HEK293 (cell line): ENCODE results near the gene NKAP.
A peak's percentile ranks its signal among the peaks of the same experiment; 100 is the strongest.

ENCODE experiments used
- BCL11B ChIP-seq: fragments of 450-650 bp; formaldehyde crosslinking; IDR thresholded peaks from 2 replicates; pipeline ENCODE4 v1.5.1; 2016; ENCODE audit warnings: low read depth, missing biosample characterization, missing genetic modification characterization
- FEZF1 ChIP-seq: fragments of 450-650 bp; formaldehyde crosslinking; IDR thresholded peaks from 2 replicates; pipeline ENCODE4 v1.5.1; 2016; ENCODE audit warnings: missing biosample characterization, missing genetic modification characterization
- KLF7 ChIP-seq: fragments of 450-650 bp; formaldehyde crosslinking; IDR thresholded peaks from 2 replicates; pipeline ENCODE4 v1.5.1; 2016; ENCODE audit warnings: missing biosample characterization, missing genetic modification characterization, borderline replicate concordance
- MEIS1 ChIP-seq: sonication (generic); formaldehyde crosslinking; IDR thresholded peaks from 2 replicates; pipeline ENCODE4 v1.8.1; 2022; ENCODE audit warnings: missing genetic modification reagents, mild to moderate bottlenecking, borderline replicate concordance
- MZF1 ChIP-seq: fragments of 450-650 bp; formaldehyde crosslinking; IDR thresholded peaks from 2 replicates; pipeline ENCODE4 v1.5.1; 2017; ENCODE audit warnings: missing biosample characterization, missing genetic modification characterization, borderline replicate concordance
- OSR2 ChIP-seq: fragments of 450-650 bp; formaldehyde crosslinking; IDR thresholded peaks from 2 replicates; pipeline ENCODE4 v1.5.1; 2016; ENCODE audit warnings: missing biosample characterization, missing genetic modification characterization
- OVOL3 ChIP-seq: fragments of 450-650 bp; formaldehyde crosslinking; IDR thresholded peaks from 2 replicates; pipeline ENCODE4 v1.5.1; 2016; ENCODE audit warnings: missing biosample characterization, missing genetic modification characterization
- SP7 ChIP-seq: fragments of 450-650 bp; formaldehyde crosslinking; IDR thresholded peaks from 2 replicates; pipeline ENCODE4 v1.5.1; 2016; ENCODE audit warnings: missing biosample characterization, missing genetic modification characterization
- ZBTB17 ChIP-seq: fragments of 450-650 bp; formaldehyde crosslinking; IDR thresholded peaks from 2 replicates; pipeline ENCODE4 v1.5.1; 2016; ENCODE audit warnings: missing biosample characterization, missing genetic modification characterization
- ZBTB8A ChIP-seq: fragments of 450-650 bp; formaldehyde crosslinking; IDR thresholded peaks from 2 replicates; pipeline ENCODE4 v1.5.1; 2016; ENCODE audit warnings: missing biosample characterization, missing genetic modification characterization
- ZNF10 ChIP-seq: fragments of 450-650 bp; formaldehyde crosslinking; IDR thresholded peaks from 2 replicates; pipeline ENCODE4 v1.5.1; 2017; ENCODE audit warnings: missing biosample characterization, missing genetic modification characterization
- ZNF2 ChIP-seq: fragments of 450-650 bp; formaldehyde crosslinking; IDR thresholded peaks from 2 replicates; pipeline ENCODE4 v1.5.1; 2016; ENCODE audit warnings: missing biosample characterization, missing genetic modification characterization
- ZNF335 ChIP-seq: fragments of 450-650 bp; formaldehyde crosslinking; conservative IDR thresholded peaks from 2 replicates; pipeline ENCODE4 v1.5.1; 2016; ENCODE audit warnings: missing biosample characterization, missing genetic modification characterization
- ZNF366 ChIP-seq: fragments of 450-650 bp; formaldehyde crosslinking; conservative IDR thresholded peaks from 2 replicates; pipeline ENCODE4 v1.5.1; 2016; ENCODE audit warnings: missing biosample characterization, missing genetic modification characterization
- ZNF654 ChIP-seq: fragments of 450-650 bp; formaldehyde crosslinking; IDR thresholded peaks from 2 replicates; pipeline ENCODE4 v1.5.1; 2016; ENCODE audit warnings: low read depth, missing biosample characterization, missing genetic modification characterization
- ZNF660 ChIP-seq: fragments of 450-650 bp; IDR thresholded peaks from 2 replicates; pipeline ENCODE4 v1.5.1; 2018; ENCODE audit warnings: missing biosample characterization, mild to moderate bottlenecking, missing genetic modification characterization
- ZNF76 ChIP-seq: fragments of 450-650 bp; formaldehyde crosslinking; IDR thresholded peaks from 2 replicates; pipeline ENCODE4; 2016; ENCODE audit warnings: low read depth, missing biosample characterization, missing genetic modification characterization, borderline replicate concordance
- ZSCAN16 ChIP-seq: fragments of 450-650 bp; formaldehyde crosslinking; IDR thresholded peaks from 2 replicates; pipeline ENCODE4 v1.5.1; 2016; ENCODE audit warnings: missing biosample characterization, missing genetic modification characterization
- TF ChIP-seq, protein P1 (sequence below): fragments of 450-650 bp; formaldehyde crosslinking; IDR thresholded peaks from 2 replicates; pipeline ENCODE4 v1.5.1; 2016; ENCODE audit warnings: missing biosample characterization, missing genetic modification characterization
- TF ChIP-seq, protein P2 (sequence below): fragments of 450-650 bp; formaldehyde crosslinking; IDR thresholded peaks from 2 replicates; pipeline ENCODE4 v1.5.1; 2016; ENCODE audit warnings: missing biosample characterization, missing genetic modification characterization
- TF ChIP-seq, protein P3 (sequence below): fragments of 450-650 bp; formaldehyde crosslinking; IDR thresholded peaks from 2 replicates; pipeline ENCODE4 v1.5.1; 2016; ENCODE audit warnings: missing biosample characterization, missing genetic modification characterization
- TF ChIP-seq, protein P4 (sequence below): fragments of 450-650 bp; formaldehyde crosslinking; IDR thresholded peaks from 2 replicates; pipeline ENCODE4 v1.5.1; 2016; ENCODE audit warnings: missing biosample characterization, missing genetic modification characterization
- TF ChIP-seq, protein P5 (sequence below): fragments of 450-650 bp; formaldehyde crosslinking; IDR thresholded peaks from 2 replicates; pipeline ENCODE4 v1.5.1; 2016; ENCODE audit warnings: missing biosample characterization, missing genetic modification characterization
- TF ChIP-seq, protein P6 (sequence below): fragments of 450-650 bp; formaldehyde crosslinking; IDR thresholded peaks from 2 replicates; pipeline ENCODE4 v1.5.1; 2016; ENCODE audit warnings: missing biosample characterization, missing genetic modification characterization

NKAP gene

DNA sequence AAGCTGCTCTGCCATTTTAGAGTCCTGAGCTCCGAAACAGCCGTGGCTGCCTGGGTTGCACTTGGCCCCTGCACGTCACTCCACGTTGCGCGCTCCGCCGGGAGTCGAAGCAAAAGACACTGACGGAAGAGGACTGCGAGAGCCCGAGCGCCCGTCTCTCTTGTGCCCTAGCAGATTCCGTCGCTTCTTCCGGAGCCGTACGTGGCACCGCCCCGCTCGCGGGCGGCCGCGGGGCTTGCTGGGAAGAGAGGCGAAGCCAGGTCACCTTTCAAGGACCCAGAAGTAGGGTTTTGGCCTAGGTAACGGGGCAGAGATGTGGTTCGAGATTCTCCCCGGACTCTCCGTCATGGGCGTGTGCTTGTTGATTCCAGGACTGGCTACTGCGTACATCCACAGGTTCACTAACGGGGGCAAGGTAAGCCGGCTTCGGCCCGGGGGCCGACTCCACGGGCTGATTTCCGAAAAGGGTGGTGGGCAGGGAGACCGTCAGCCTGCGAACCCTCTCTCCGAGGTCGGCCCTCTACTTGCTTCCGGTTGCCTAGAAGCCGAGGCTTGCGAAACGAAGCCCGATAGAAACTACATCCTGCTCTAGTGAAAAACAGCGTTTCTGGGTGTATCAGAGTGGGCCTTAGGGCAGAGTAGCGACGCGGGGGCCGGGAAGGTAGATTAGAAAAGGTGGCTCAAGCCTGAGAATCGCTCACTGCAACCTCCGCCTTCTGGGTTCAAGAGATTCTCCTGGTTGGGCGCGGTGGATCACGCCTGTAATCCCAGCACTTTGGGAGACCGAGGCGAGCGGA lies 71.8 kb downstream of the NKAP start, which contains the start of the genes NDUFA1 and RNF113A (continued):
- TF ChIP-seq ZNF2 (tag by site-specific recombination) (peak; percentile 35; the same call in 1 of the 2 replicates), ZNF10 (tag by site-specific recombination) (peak; percentile 25; the same call in 1 of the 2 replicates), OSR2 (tag by site-specific recombination) (no peak), MZF1 (no peak), OVOL3 (tag by site-specific recombination) (0 out of 2 replicates have a peak, but pooled peaks have one; percentile 33), ZNF335 (tag by site-specific recombination) (peak; percentile 86), ZNF660 (peak; percentile 82), ZNF366 (tag by site-specific recombination) (peak; percentile 54), FEZF1 (tag by site-specific recombination) (no peak), ZNF76 (tag by site-specific recombination) (peak; percentile 85), MEIS1 (CRISPR knock-in tag) (0 out of 2 replicates have a peak, but pooled peaks have one; percentile 44), ZSCAN16 (tag by site-specific recombination) (peak; percentile 70; the same call in 1 of the 2 replicates), ZNF654 (tag by site-specific recombination) (no peak), SP7 (tag by site-specific recombination) (0 out of 2 replicates have a peak, but pooled peaks have one; percentile 24), BCL11B (tag by site-specific recombination) (peak; percentile 61; the same call in 1 of the 2 replicates), KLF7 (tag by site-specific recombination) (peak; percentile 31; the same call in 1 of the 2 replicates), ZBTB17 (tag by site-specific recombination) (peak; percentile 98), ZBTB8A (tag by site-specific recombination) (peak; percentile 98)
- TF ChIP-seq, protein P1, sequence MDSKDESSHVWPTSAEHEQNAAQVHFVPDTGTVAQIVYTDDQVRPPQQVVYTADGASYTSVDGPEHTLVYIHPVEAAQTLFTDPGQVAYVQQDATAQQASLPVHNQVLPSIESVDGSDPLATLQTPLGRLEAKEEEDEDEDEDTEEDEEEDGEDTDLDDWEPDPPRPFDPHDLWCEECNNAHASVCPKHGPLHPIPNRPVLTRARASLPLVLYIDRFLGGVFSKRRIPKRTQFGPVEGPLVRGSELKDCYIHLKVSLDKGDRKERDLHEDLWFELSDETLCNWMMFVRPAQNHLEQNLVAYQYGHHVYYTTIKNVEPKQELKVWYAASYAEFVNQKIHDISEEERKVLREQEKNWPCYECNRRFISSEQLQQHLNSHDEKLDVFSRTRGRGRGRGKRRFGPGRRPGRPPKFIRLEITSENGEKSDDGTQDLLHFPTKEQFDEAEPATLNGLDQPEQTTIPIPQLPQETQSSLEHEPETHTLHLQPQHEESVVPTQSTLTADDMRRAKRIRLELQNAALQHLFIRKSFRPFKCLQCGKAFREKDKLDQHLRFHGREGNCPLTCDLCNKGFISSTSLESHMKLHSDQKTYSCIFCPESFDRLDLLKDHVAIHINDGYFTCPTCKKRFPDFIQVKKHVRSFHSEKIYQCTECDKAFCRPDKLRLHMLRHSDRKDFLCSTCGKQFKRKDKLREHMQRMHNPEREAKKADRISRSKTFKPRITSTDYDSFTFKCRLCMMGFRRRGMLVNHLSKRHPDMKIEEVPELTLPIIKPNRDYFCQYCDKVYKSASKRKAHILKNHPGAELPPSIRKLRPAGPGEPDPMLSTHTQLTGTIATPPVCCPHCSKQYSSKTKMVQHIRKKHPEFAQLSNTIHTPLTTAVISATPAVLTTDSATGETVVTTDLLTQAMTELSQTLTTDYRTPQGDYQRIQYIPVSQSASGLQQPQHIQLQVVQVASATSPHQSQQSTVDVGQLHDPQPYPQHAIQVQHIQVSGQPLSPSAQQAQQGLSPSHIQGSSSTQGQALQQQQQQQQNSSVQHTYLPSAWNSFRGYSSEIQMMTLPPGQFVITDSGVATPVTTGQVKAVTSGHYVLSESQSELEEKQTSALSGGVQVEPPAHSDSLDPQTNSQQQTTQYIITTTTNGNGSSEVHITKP (tag by site-specific recombination): peak; percentile 40
- TF ChIP-seq, protein P2, sequence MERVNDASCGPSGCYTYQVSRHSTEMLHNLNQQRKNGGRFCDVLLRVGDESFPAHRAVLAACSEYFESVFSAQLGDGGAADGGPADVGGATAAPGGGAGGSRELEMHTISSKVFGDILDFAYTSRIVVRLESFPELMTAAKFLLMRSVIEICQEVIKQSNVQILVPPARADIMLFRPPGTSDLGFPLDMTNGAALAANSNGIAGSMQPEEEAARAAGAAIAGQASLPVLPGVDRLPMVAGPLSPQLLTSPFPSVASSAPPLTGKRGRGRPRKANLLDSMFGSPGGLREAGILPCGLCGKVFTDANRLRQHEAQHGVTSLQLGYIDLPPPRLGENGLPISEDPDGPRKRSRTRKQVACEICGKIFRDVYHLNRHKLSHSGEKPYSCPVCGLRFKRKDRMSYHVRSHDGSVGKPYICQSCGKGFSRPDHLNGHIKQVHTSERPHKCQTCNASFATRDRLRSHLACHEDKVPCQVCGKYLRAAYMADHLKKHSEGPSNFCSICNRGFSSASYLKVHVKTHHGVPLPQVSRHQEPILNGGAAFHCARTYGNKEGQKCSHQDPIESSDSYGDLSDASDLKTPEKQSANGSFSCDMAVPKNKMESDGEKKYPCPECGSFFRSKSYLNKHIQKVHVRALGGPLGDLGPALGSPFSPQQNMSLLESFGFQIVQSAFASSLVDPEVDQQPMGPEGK (tag by site-specific recombination): peak; percentile 28; the same call in 1 of the 2 replicates
- TF ChIP-seq, protein P3, sequence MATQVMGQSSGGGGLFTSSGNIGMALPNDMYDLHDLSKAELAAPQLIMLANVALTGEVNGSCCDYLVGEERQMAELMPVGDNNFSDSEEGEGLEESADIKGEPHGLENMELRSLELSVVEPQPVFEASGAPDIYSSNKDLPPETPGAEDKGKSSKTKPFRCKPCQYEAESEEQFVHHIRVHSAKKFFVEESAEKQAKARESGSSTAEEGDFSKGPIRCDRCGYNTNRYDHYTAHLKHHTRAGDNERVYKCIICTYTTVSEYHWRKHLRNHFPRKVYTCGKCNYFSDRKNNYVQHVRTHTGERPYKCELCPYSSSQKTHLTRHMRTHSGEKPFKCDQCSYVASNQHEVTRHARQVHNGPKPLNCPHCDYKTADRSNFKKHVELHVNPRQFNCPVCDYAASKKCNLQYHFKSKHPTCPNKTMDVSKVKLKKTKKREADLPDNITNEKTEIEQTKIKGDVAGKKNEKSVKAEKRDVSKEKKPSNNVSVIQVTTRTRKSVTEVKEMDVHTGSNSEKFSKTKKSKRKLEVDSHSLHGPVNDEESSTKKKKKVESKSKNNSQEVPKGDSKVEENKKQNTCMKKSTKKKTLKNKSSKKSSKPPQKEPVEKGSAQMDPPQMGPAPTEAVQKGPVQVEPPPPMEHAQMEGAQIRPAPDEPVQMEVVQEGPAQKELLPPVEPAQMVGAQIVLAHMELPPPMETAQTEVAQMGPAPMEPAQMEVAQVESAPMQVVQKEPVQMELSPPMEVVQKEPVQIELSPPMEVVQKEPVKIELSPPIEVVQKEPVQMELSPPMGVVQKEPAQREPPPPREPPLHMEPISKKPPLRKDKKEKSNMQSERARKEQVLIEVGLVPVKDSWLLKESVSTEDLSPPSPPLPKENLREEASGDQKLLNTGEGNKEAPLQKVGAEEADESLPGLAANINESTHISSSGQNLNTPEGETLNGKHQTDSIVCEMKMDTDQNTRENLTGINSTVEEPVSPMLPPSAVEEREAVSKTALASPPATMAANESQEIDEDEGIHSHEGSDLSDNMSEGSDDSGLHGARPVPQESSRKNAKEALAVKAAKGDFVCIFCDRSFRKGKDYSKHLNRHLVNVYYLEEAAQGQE (tag by site-specific recombination): no peak
- TF ChIP-seq, protein P4, sequence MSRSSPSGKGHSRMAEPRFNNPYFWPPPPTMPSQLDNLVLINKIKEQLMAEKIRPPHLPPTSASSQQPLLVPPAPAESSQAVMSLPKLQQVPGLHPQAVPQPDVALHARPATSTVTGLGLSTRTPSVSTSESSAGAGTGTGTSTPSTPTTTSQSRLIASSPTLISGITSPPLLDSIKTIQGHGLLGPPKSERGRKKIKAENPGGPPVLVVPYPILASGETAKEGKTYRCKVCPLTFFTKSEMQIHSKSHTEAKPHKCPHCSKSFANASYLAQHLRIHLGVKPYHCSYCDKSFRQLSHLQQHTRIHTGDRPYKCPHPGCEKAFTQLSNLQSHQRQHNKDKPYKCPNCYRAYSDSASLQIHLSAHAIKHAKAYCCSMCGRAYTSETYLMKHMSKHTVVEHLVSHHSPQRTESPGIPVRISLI: no peak
- TF ChIP-seq, protein P5, sequence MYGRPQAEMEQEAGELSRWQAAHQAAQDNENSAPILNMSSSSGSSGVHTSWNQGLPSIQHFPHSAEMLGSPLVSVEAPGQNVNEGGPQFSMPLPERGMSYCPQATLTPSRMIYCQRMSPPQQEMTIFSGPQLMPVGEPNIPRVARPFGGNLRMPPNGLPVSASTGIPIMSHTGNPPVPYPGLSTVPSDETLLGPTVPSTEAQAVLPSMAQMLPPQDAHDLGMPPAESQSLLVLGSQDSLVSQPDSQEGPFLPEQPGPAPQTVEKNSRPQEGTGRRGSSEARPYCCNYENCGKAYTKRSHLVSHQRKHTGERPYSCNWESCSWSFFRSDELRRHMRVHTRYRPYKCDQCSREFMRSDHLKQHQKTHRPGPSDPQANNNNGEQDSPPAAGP (tag by site-specific recombination): 0 out of 2 replicates have a peak, but pooled peaks have one; percentile 14
- TF ChIP-seq, protein P6, sequence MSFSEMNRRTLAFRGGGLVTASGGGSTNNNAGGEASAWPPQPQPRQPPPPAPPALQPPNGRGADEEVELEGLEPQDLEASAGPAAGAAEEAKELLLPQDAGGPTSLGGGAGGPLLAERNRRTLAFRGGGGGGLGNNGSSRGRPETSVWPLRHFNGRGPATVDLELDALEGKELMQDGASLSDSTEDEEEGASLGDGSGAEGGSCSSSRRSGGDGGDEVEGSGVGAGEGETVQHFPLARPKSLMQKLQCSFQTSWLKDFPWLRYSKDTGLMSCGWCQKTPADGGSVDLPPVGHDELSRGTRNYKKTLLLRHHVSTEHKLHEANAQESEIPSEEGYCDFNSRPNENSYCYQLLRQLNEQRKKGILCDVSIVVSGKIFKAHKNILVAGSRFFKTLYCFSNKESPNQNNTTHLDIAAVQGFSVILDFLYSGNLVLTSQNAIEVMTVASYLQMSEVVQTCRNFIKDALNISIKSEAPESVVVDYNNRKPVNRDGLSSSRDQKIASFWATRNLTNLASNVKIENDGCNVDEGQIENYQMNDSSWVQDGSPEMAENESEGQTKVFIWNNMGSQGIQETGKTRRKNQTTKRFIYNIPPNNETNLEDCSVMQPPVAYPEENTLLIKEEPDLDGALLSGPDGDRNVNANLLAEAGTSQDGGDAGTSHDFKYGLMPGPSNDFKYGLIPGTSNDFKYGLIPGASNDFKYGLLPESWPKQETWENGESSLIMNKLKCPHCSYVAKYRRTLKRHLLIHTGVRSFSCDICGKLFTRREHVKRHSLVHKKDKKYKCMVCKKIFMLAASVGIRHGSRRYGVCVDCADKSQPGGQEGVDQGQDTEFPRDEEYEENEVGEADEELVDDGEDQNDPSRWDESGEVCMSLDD (tag by site-specific recombination): no peak
